GM23338 (cell line): ENCODE results near the gene LFNG. TPM values are rescaled to one million over a fixed set of nuclear protein-coding genes. Genes with fewer than 3 reads are reported as not detected.

Experiments
- ATAC-seq: fragments of 200-7000 bp; cut with Tn5 transposase; 3 replicates; pipeline ENCODE4 v1.9.1; 2020
- DNase-seq: peaks from one replicate; pipeline ENCODE4 v3.0.0-alpha.2; 2015; ENCODE audit warnings: low spot score
- H2AFZ ChIP-seq: fragments of 200-600 bp; sonication (generic); 2 replicates; pipeline ENCODE4 v1.8.0; 2016; ENCODE audit warnings: antibody characterized with exemption, mild to moderate bottlenecking, moderate library complexity
- H3F3A ChIP-seq: fragments of 200-600 bp; sonication (generic); replicated peaks from 2 replicates; pipeline ENCODE4 v1.8.0; 2017; ENCODE audit warnings: antibody characterized with exemption, mixed run types, low read depth
- H3K27ac ChIP-seq: fragments of 200-600 bp; sonication (generic); 2 replicates; pipeline ENCODE4 v1.6.1; 2016; ENCODE audit warnings: low read depth
- H3K27me3 ChIP-seq: fragments of 200-600 bp; sonication (generic); 2 replicates; pipeline ENCODE4 v1.8.0; 2016; ENCODE audit warnings: mild to moderate bottlenecking, mixed run types, moderate library complexity; ENCODE audit not compliant: insufficient read depth
- H3K36me3 ChIP-seq: fragments of 200-600 bp; sonication (generic); 2 replicates; pipeline ENCODE4 v1.8.0; 2016; ENCODE audit warnings: mild to moderate bottlenecking; ENCODE audit not compliant: insufficient read depth
- H3K4me1 ChIP-seq: fragments of 200-600 bp; sonication (generic); 2 replicates; pipeline ENCODE4 v1.8.0; 2016; ENCODE audit warnings: mild to moderate bottlenecking, moderate library complexity; ENCODE audit not compliant: insufficient read depth
- H3K4me2 ChIP-seq: fragments of 200-600 bp; sonication (generic); 2 replicates; pipeline ENCODE4 v1.7.1; 2017; ENCODE audit warnings: mixed run types
- H3K4me3 ChIP-seq: fragments of 200-600 bp; sonication (generic); 2 replicates; pipeline ENCODE4 v1.6.1; 2016; ENCODE audit warnings: mixed run types
- H3K79me2 ChIP-seq: fragments of 200-600 bp; sonication (generic); replicated peaks from 2 replicates; pipeline ENCODE4 v1.8.0; 2017; ENCODE audit warnings: mild to moderate bottlenecking; ENCODE audit not compliant: insufficient read depth
- H3K9me2 ChIP-seq: fragments of 200-600 bp; sonication (generic); 2 replicates; pipeline ENCODE4 v1.8.0; 2017; ENCODE audit not compliant: insufficient read depth
- H4K20me1 ChIP-seq: fragments of 200-600 bp; sonication (generic); replicated peaks from 2 replicates; pipeline ENCODE4 v1.8.0; 2017; ENCODE audit warnings: mild to moderate bottlenecking; ENCODE audit not compliant: insufficient read depth
- H3K27ac Mint-ChIP-seq: 2 replicates; pipeline ENCODE4 v1.8.0; 2020; ENCODE audit warnings: inconsistent platforms, mild to moderate bottlenecking, moderate library complexity, mixed read lengths
- H3K27me3 Mint-ChIP-seq: 3 replicates; pipeline ENCODE4 v1.8.0; 2022; ENCODE audit warnings: low read depth, mild to moderate bottlenecking, moderate library complexity, mixed read lengths, inconsistent platforms; ENCODE audit not compliant: insufficient read depth, poor library complexity
- H3K36me3 Mint-ChIP-seq: 3 replicates; pipeline ENCODE4 v1.8.0; 2021; ENCODE audit warnings: low read depth, mild to moderate bottlenecking, inconsistent platforms, moderate library complexity, mixed read lengths
- H3K4me1 Mint-ChIP-seq: 3 replicates; pipeline ENCODE4 v1.8.0; 2020; ENCODE audit warnings: mild to moderate bottlenecking, inconsistent platforms, mixed read lengths
- H3K4me3 Mint-ChIP-seq: 3 replicates; pipeline ENCODE4 v1.8.0; 2021; ENCODE audit warnings: moderate library complexity, mild to moderate bottlenecking, inconsistent platforms, mixed read lengths
- H3K9me3 Mint-ChIP-seq: 3 replicates; pipeline ENCODE4 v1.8.0; 2020; ENCODE audit warnings: moderate library complexity, mild to moderate bottlenecking, inconsistent platforms, mixed read lengths
- CREB1 ChIP-seq: fragments of 250-450 bp; sonication (Bioruptor Pico); IDR thresholded peaks from 2 replicates; pipeline ENCODE4 v1.5.0; 2020; ENCODE audit warnings: low read depth, mild to moderate bottlenecking, moderate library complexity
- EZH2 ChIP-seq: fragments of 200-600 bp; sonication (generic); IDR thresholded peaks from one replicate; pipeline ENCODE4 v1.8.0; 2017; ENCODE audit warnings: antibody characterized with exemption, mild to moderate bottlenecking, low read depth; ENCODE audit not compliant: unreplicated experiment
- EZH2phosphoT487 ChIP-seq: fragments of 200-600 bp; sonication (generic); IDR thresholded peaks from one replicate; pipeline ENCODE4 v1.8.1; 2018; ENCODE audit warnings: antibody characterized with exemption; ENCODE audit not compliant: unreplicated experiment
- JUNB ChIP-seq: IDR thresholded peaks from one replicate; pipeline ENCODE4 v1.6.1; 2016; ENCODE audit warnings: antibody characterized with exemption; ENCODE audit not compliant: unreplicated experiment
- NANOG ChIP-seq: IDR thresholded peaks from 2 replicates; pipeline ENCODE4 v1.6.1; 2016; ENCODE audit warnings: antibody characterized with exemption, borderline replicate concordance
- POLR2AphosphoS5 ChIP-seq: IDR thresholded peaks from 2 replicates; pipeline ENCODE4 v1.6.1; 2016; ENCODE audit warnings: antibody characterized with exemption, low read depth
- STAT1 ChIP-seq: IDR thresholded peaks from one replicate; pipeline ENCODE4 v1.6.1; 2016; ENCODE audit warnings: antibody characterized with exemption; ENCODE audit not compliant: unreplicated experiment
- ZNF114 ChIP-seq: fragments of 250-450 bp; sonication (Bioruptor Pico); IDR thresholded peaks from 2 replicates; pipeline ENCODE4 v1.5.0; 2020; ENCODE audit warnings: mild to moderate bottlenecking, moderate library complexity
- ZNF331 ChIP-seq: fragments of 250-450 bp; sonication (Bioruptor Pico); IDR thresholded peaks from 2 replicates; pipeline ENCODE4 v1.5.0; 2020; ENCODE audit warnings: low read depth, mild to moderate bottlenecking, moderate library complexity
- polyA plus RNA-seq: library from polyadenylated mRNA; unstranded; fragments of >200 nt; fragmentation: Nextera tagmentation; extraction: Ambion mirVana; gene quantifications from 2 replicates; pipeline ENCODE4 v1.2.1, GENCODE V29; 2016
- total RNA-seq: library from RNA; depleted of rRNA; stranded (reverse); fragments of >200 nt; shearing (Covaris generic); gene quantifications from 2 replicates; pipeline ENCODE4 v1.2.3, GENCODE V29; 2014
- TF ChIP-seq, protein P1 (sequence below): fragments of 250-450 bp; sonication (Bioruptor Pico); IDR thresholded peaks from 2 replicates; pipeline ENCODE4 v1.5.0; 2020; ENCODE audit warnings: mild to moderate bottlenecking, moderate library complexity
- TF ChIP-seq, protein P2 (sequence below): IDR thresholded peaks from one replicate; pipeline ENCODE4 v1.6.1; 2018; ENCODE audit warnings: antibody characterized with exemption; ENCODE audit not compliant: unreplicated experiment
- TF ChIP-seq, protein P3 (sequence below), 2 experiments: fragments of 200-600 bp in 1 of 2; sonication (generic) in 1 of 2; conservative IDR thresholded peaks; 2 replicates each; pipeline versions ENCODE4 v1.5.1 to v1.6.1; 2016 to 2017; ENCODE audit warnings: antibody characterized with exemption in 2 of 2, low read depth in 2 of 2, mild to moderate bottlenecking in 2 of 2, moderate library complexity in 1 of 2
- TF ChIP-seq, protein P4 (sequence below): IDR thresholded peaks from 2 replicates; pipeline ENCODE4 v1.6.1; 2016; ENCODE audit warnings: antibody characterized with exemption

Gene LFNG
- total and polyA plus RNA-seq, 2 experiments from 2014 or later, result 1.7 to 35.4 TPM

DNA sequence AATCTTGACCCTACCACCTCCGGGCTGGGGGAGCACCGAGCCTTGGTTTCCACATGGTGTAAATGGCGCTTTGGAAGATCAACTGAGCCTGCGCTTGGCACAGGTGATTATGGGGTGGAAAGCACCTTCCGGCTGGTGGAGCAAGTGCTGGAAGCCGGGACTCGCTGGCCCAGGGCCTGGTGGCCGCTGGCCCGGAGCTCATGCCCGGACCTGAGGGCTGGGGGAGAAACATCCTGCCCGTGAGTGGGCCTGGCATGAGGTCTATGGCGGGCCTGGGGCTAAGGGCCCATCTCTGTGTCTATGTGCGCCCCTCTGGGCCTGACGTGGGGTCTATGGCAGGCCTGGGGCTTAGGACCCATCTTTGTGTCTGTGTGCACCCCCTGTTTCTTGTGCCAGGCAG, 14.2 kb upstream of the LFNG start:
- Mint-ChIP-seq H3K27me3 (peaks cover 13% of the 10 kb centered on the region), H3K4me3 (no peak overlapping the region), H3K9me3 (no peaks in the 10 kb centered on the region), H3K27ac (no peak overlapping the region), H3K4me1 (peaks cover 15% of the 10 kb centered on the region), H3K36me3 (no peaks in the 10 kb centered on the region; the same call in 2 of the 3 replicates)
- TF ChIP-seq NANOG (no peak), ZNF331 (CRISPR knock-in tag) (no peak), ZNF114 (no peak), JUNB (no peak), STAT1 (no peak), CREB1 (CRISPR knock-in tag) (no peak), EZH2 (no peak), EZH2phosphoT487 (no peak), POLR2AphosphoS5 (no peak)
- TF ChIP-seq, protein P1, sequence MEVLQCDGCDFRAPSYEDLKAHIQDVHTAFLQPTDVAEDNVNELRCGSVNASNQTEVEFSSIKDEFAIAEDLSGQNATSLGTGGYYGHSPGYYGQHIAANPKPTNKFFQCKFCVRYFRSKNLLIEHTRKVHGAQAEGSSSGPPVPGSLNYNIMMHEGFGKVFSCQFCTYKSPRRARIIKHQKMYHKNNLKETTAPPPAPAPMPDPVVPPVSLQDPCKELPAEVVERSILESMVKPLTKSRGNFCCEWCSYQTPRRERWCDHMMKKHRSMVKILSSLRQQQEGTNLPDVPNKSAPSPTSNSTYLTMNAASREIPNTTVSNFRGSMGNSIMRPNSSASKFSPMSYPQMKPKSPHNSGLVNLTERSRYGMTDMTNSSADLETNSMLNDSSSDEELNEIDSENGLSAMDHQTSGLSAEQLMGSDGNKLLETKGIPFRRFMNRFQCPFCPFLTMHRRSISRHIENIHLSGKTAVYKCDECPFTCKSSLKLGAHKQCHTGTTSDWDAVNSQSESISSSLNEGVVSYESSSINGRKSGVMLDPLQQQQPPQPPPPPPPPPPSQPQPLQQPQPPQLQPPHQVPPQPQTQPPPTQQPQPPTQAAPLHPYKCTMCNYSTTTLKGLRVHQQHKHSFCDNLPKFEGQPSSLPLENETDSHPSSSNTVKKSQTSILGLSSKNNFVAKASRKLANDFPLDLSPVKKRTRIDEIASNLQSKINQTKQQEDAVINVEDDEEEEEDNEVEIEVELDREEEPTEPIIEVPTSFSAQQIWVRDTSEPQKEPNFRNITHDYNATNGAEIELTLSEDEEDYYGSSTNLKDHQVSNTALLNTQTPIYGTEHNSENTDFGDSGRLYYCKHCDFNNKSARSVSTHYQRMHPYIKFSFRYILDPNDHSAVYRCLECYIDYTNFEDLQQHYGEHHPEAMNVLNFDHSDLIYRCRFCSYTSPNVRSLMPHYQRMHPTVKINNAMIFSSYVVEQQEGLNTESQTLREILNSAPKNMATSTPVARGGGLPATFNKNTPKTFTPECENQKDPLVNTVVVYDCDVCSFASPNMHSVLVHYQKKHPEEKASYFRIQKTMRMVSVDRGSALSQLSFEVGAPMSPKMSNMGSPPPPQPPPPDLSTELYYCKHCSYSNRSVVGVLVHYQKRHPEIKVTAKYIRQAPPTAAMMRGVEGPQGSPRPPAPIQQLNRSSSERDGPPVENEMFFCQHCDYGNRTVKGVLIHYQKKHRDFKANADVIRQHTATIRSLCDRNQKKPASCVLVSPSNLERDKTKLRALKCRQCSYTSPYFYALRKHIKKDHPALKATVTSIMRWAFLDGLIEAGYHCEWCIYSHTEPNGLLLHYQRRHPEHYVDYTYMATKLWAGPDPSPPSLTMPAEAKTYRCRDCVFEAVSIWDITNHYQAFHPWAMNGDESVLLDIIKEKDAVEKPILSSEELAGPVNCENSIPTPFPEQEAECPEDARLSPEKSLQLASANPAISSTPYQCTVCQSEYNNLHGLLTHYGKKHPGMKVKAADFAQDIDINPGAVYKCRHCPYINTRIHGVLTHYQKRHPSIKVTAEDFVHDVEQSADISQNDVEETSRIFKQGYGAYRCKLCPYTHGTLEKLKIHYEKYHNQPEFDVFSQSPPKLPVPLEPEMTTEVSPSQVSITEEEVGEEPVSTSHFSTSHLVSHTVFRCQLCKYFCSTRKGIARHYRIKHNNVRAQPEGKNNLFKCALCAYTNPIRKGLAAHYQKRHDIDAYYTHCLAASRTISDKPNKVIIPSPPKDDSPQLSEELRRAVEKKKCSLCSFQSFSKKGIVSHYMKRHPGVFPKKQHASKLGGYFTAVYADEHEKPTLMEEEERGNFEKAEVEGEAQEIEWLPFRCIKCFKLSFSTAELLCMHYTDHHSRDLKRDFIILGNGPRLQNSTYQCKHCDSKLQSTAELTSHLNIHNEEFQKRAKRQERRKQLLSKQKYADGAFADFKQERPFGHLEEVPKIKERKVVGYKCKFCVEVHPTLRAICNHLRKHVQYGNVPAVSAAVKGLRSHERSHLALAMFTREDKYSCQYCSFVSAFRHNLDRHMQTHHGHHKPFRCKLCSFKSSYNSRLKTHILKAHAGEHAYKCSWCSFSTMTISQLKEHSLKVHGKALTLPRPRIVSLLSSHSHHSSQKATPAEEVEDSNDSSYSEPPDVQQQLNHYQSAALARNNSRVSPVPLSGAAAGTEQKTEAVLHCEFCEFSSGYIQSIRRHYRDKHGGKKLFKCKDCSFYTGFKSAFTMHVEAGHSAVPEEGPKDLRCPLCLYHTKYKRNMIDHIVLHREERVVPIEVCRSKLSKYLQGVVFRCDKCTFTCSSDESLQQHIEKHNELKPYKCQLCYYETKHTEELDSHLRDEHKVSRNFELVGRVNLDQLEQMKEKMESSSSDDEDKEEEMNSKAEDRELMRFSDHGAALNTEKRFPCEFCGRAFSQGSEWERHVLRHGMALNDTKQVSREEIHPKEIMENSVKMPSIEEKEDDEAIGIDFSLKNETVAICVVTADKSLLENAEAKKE, result no peak
- TF ChIP-seq, protein P2, sequence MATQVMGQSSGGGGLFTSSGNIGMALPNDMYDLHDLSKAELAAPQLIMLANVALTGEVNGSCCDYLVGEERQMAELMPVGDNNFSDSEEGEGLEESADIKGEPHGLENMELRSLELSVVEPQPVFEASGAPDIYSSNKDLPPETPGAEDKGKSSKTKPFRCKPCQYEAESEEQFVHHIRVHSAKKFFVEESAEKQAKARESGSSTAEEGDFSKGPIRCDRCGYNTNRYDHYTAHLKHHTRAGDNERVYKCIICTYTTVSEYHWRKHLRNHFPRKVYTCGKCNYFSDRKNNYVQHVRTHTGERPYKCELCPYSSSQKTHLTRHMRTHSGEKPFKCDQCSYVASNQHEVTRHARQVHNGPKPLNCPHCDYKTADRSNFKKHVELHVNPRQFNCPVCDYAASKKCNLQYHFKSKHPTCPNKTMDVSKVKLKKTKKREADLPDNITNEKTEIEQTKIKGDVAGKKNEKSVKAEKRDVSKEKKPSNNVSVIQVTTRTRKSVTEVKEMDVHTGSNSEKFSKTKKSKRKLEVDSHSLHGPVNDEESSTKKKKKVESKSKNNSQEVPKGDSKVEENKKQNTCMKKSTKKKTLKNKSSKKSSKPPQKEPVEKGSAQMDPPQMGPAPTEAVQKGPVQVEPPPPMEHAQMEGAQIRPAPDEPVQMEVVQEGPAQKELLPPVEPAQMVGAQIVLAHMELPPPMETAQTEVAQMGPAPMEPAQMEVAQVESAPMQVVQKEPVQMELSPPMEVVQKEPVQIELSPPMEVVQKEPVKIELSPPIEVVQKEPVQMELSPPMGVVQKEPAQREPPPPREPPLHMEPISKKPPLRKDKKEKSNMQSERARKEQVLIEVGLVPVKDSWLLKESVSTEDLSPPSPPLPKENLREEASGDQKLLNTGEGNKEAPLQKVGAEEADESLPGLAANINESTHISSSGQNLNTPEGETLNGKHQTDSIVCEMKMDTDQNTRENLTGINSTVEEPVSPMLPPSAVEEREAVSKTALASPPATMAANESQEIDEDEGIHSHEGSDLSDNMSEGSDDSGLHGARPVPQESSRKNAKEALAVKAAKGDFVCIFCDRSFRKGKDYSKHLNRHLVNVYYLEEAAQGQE, result no peak
- TF ChIP-seq, protein P3, sequence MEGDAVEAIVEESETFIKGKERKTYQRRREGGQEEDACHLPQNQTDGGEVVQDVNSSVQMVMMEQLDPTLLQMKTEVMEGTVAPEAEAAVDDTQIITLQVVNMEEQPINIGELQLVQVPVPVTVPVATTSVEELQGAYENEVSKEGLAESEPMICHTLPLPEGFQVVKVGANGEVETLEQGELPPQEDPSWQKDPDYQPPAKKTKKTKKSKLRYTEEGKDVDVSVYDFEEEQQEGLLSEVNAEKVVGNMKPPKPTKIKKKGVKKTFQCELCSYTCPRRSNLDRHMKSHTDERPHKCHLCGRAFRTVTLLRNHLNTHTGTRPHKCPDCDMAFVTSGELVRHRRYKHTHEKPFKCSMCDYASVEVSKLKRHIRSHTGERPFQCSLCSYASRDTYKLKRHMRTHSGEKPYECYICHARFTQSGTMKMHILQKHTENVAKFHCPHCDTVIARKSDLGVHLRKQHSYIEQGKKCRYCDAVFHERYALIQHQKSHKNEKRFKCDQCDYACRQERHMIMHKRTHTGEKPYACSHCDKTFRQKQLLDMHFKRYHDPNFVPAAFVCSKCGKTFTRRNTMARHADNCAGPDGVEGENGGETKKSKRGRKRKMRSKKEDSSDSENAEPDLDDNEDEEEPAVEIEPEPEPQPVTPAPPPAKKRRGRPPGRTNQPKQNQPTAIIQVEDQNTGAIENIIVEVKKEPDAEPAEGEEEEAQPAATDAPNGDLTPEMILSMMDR (conservative IDR thresholded peaks at IDR 0.05; ENCODE audit: low read depth in 2 of 2), result no peak
- TF ChIP-seq, protein P4, sequence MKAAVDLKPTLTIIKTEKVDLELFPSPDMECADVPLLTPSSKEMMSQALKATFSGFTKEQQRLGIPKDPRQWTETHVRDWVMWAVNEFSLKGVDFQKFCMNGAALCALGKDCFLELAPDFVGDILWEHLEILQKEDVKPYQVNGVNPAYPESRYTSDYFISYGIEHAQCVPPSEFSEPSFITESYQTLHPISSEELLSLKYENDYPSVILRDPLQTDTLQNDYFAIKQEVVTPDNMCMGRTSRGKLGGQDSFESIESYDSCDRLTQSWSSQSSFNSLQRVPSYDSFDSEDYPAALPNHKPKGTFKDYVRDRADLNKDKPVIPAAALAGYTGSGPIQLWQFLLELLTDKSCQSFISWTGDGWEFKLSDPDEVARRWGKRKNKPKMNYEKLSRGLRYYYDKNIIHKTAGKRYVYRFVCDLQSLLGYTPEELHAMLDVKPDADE, result no peak
- Histone ChIP-seq H3K9me2 (no peaks in the 10 kb centered on the region), H3K36me3 (no peaks in the 10 kb centered on the region), H3K79me2 (no peaks in the 10 kb centered on the region), H3K27me3 (no peaks in the 10 kb centered on the region), H4K20me1 (no peaks in the 10 kb centered on the region), H3K4me1 (no peaks in the 10 kb centered on the region; the same call in 1 of the 2 replicates), H3F3A (0 out of 2 replicates have a peak, but pooled peaks cover 10% of the 10 kb centered on the region), H3K4me2 (no peak overlapping the region), H2AFZ (no peak overlapping the region), H3K4me3 (no peak overlapping the region), H3K27ac (no peak overlapping the region)
- no peak for DNase-seq
- no peak for ATAC-seq
